B cell (primary cell): Measurements from ENCODE around the gene FGFRL1. TPM values are rescaled to one million over a fixed set of nuclear protein-coding genes. Genes with fewer than 3 reads are reported as not detected.

Experiments used
- ATAC-seq: fragments of 200-7000 bp; cut with Tn5 transposase; one replicate; pipeline ENCODE4 v1.10.0; 2021; ENCODE audit warnings: low read depth, mild to moderate bottlenecking, moderate number of reproducible peaks, moderate library complexity
- CTCF ChIA-PET: fragments of 350-600 bp; sonication (Branson Sonifier 250); formaldehyde crosslinking; loops from one replicate; lab custom pipeline; 2021; ENCODE audit warnings: antibody characterized with exemption, inconsistent platforms; lab: Charles Lee
- POLR2A ChIA-PET: fragments of 350-600 bp; sonication (Branson Sonifier 250); formaldehyde crosslinking; loops from one replicate; lab custom pipeline; 2021; ENCODE audit warnings: antibody characterized with exemption; lab: Charles Lee
- DNase-seq: peaks from one replicate; pipeline ENCODE4 v3.0.0; 2013
- H2AFZ ChIP-seq: 2 replicates; pipeline ENCODE4 v1.6.1; 2012; ENCODE audit warnings: mild to moderate bottlenecking, low read depth, low read length; ENCODE audit not compliant: insufficient read depth, poor library complexity, severe bottlenecking
- H3K27ac ChIP-seq, 2 donors: 1 replicate in 1 of 2; 2 replicates in 1 of 2; pipeline ENCODE4 v1.5.1; 2012 to 2013; ENCODE audit warnings: low read length in 2 of 2, mild to moderate bottlenecking in 2 of 2, moderate library complexity in 1 of 2
- H3K27me3 ChIP-seq, 4 experiments: fragments of 200-600 bp in 1 of 4; sonication (generic) in 1 of 4; replicated peaks in 1 of 4; 1 replicate in 2 of 4; 2 replicates in 2 of 4; pipeline versions ENCODE4 v1.6.1 to v1.7.0; 2013 to 2016; ENCODE audit warnings: low read length in 3 of 4, mild to moderate bottlenecking in 2 of 4, mixed read lengths in 1 of 4, moderate library complexity in 1 of 4; ENCODE audit not compliant: insufficient read depth in 4 of 4, control insufficient read depth in 3 of 4; ENCODE audit errors: control extremely low read depth in 1 of 4
- H3K36me3 ChIP-seq, 2 experiments: replicated peaks in 1 of 2; 1 replicate in 1 of 2; 2 replicates in 1 of 2; pipeline versions ENCODE4 v1.6.1 to v1.7.1; 2013; ENCODE audit warnings: low read length in 1 of 2; ENCODE audit not compliant: insufficient read depth in 2 of 2, control insufficient read depth in 1 of 2; ENCODE audit errors: control extremely low read depth in 1 of 2, extremely low read depth in 1 of 2
- H3K4me1 ChIP-seq, 2 donors: fragments of 200-600 bp in 1 of 2; sonication (generic) in 1 of 2; 1 replicate in 1 of 2; 2 replicates in 1 of 2; pipeline versions ENCODE4 v1.5.1 to v1.6.1; 2013 to 2017; ENCODE audit warnings: low read length in 2 of 2; ENCODE audit not compliant: control insufficient read depth in 2 of 2, insufficient read depth in 2 of 2
- H3K4me2 ChIP-seq: replicated peaks from 2 replicates; pipeline ENCODE3; 2012; ENCODE audit warnings: mild to moderate bottlenecking, low read depth, low read length; ENCODE audit not compliant: poor library complexity, severe bottlenecking
- H3K4me3 ChIP-seq, 5 experiments: fragments of 200-600 bp in 1 of 5; sonication (generic) in 1 of 5; 1 replicate in 3 of 5; 2 replicates in 2 of 5; pipeline versions ENCODE4 v1.5.1 to v1.7.0; 2011 to 2016; ENCODE audit warnings: low read length in 4 of 5, mild to moderate bottlenecking in 4 of 5, low read depth in 2 of 5, control low read depth in 1 of 5, moderate library complexity in 1 of 5; ENCODE audit not compliant: insufficient read depth in 1 of 5; ENCODE audit errors: control extremely low read depth in 1 of 5, extremely low read depth in 1 of 5
- H3K79me2 ChIP-seq: fragments of 200-600 bp; sonication (generic); one replicate; pipeline ENCODE4 v1.6.0; 2016; ENCODE audit warnings: low read length; ENCODE audit not compliant: control insufficient read depth, insufficient read depth
- H3K9ac ChIP-seq: fragments of 200-600 bp; sonication (generic); 2 replicates; pipeline ENCODE4 v1.6.1; 2017; ENCODE audit warnings: mild to moderate bottlenecking, low read length, moderate library complexity
- H3K9me3 ChIP-seq, 3 donors: one replicate each; pipeline versions ENCODE4 v1.6.1 to v1.7.1; 2013; ENCODE audit warnings: low read length in 2 of 3; ENCODE audit not compliant: control insufficient read depth in 2 of 3, insufficient read depth in 1 of 3; ENCODE audit errors: control extremely low read depth in 1 of 3
- H4K20me1 ChIP-seq: 2 replicates; pipeline ENCODE4 v1.6.0; 2012; ENCODE audit warnings: mild to moderate bottlenecking, low read length; ENCODE audit not compliant: insufficient read depth, control insufficient read depth, poor library complexity, severe bottlenecking
- H3K27ac Mint-ChIP-seq: one replicate; pipeline ENCODE4 v1.8.0; 2021; ENCODE audit warnings: mixed read lengths
- H3K27me3 Mint-ChIP-seq: one replicate; pipeline ENCODE4 v1.8.0; 2021; ENCODE audit warnings: mixed read lengths
- H3K4me1 Mint-ChIP-seq: one replicate; pipeline ENCODE4 v1.8.0; 2021; ENCODE audit warnings: mixed read lengths
- H3K4me3 Mint-ChIP-seq: one replicate; pipeline ENCODE4 v1.8.0; 2021; ENCODE audit warnings: mixed read lengths
- H3K9me3 Mint-ChIP-seq: one replicate; pipeline ENCODE4 v1.8.0; 2022; ENCODE audit warnings: mixed read lengths; ENCODE audit not compliant: insufficient read depth
- EZH2 ChIP-seq: IDR thresholded peaks from 2 replicates; pipeline ENCODE4 v1.6.1; 2012; ENCODE audit warnings: borderline replicate concordance, low read depth, mild to moderate bottlenecking, moderate library complexity, low read length; ENCODE audit not compliant: insufficient read depth, poor library complexity, severe bottlenecking
- WGBS: methylation state at CpG from one replicate; pipeline ENCODE4 v1.1.5; 2013; ENCODE audit warnings: missing lambda C conversion rate; ENCODE audit not compliant: insufficient coverage; 5-methylcytosine and 5-hydroxymethylcytosine counted together
- intact Hi-C: fragments of 100-400 bp; cut with micrococcal nuclease; formaldehyde crosslinking; loops from one replicate; pipeline ENCODE4 v1.10.0; 2022
- polyA plus RNA-seq: library from polyadenylated mRNA; depleted of rRNA; stranded (reverse); fragments of >200 nt; gene quantifications from 2 replicates; pipeline ENCODE4 v1.2.3, GENCODE V29; 2012
- total RNA-seq, 2 donors: library from RNA; stranded (reverse); fragments of 120-200 nt in 1 of 2; gene quantifications; 1 replicate in 1 of 2; 2 replicates in 1 of 2; pipeline versions ENCODE4 v1.2.3 to v1.2.4, GENCODE V29; 2013 to 2022
- TF ChIP-seq, protein P1 (sequence below): fragments of 200-600 bp; IDR thresholded peaks from one replicate; pipeline ENCODE4 v1.8.0; 2022; ENCODE audit warnings: antibody characterized with exemption, mild to moderate bottlenecking

Gene FGFRL1
- total and polyA plus RNA-seq, 2 donors (not counting 1 experiment from before 2014, with no cell fraction given) = 24.1 to 28.9 TPM

DNA sequence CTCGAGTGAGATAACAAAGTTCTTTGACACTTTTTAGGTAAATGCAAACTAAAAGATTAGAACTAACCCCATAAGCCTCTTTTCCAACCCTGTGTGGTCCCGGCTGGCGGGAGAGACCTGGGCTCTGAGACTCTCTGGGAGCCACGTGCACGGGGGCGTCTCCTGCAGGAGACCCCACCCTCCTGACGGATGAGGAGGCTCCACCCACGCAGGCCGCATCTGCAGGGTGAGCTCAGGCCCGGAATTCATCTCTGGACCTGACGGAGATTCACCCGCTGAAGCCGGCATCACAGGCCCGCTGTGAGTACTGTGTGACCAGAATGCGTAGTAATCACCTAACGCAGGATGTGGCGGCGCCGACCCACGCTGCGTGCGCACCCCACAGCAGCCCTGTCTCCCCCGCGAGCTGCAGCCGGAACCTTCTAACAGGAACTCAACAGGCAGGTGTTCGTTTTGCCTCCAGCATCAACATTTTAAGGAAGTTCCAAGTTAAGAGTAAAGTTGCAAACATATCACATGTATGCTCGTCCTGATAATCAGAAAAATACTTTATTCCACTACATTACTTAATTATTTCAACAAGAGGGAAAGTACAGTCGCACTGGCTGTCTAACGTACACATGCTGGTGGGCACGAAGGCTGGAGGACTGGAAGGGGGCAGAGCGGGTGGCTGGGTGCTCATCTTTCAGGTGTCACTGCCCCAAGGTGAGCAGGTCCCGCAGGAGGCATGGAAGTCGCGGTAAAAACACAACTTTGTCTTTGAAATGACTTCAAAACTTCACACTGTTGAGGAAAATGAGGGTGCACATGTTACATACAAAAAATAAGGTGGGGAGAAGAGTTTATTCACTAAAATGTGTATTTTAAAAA, 44.5 kb downstream of the FGFRL1 start:
- 8% methylated on average over 28 of the region's 34 CpGs for WGBS
- peak overlapping the region; percentile 85 for H3K4me2 ChIP-seq
- POLR2A ChIA-PET = interaction anchor here (0.5 to 1.1 kb wide), 2 partner anchors 258 to 382 kb away, joined by 3 read pairs; partner anchors contain the start of genes ATP5ME and MYL5

More for the DNA sequence above, 44.5 kb downstream of the FGFRL1 start:
- CTCF ChIA-PET = interaction anchor here (1.0 to 1.2 kb wide), 2 partner anchors 235 to 313 kb away, joined by 3 to 4 read pairs; no protein-coding TSS in a partner anchor
- peak; percentile 95 for DNase-seq
- Histone ChIP-seq H3K4me3 (peak overlapping the region; percentile 36 to 66 (median 51)), H3K27ac (peak overlapping the region; percentile 73 to 76), H2AFZ (peak overlapping the region; percentile 79), H3K4me1 (peaks cover 11 to 17% of the 10 kb centered on the region in 2 donors), H3K36me3 (no peaks in the 10 kb centered on the region), H3K9ac (peak overlapping the region; percentile 65), H3K27me3 (peaks cover 0 to 19% (median 3%) of the 10 kb centered on the region in 4 experiments), H3K79me2 (no peaks in the 10 kb centered on the region), H4K20me1 (no peaks in the 10 kb centered on the region), H3K9me3 (peaks cover 0 to 17% (median 0%) of the 10 kb centered on the region in 3 donors)
- Mint-ChIP-seq H3K9me3 (no peaks in the 10 kb centered on the region), H3K4me3 (peak overlapping the region; percentile 70), H3K27ac (peak overlapping the region; percentile 84), H3K27me3 (peaks cover 10% of the 10 kb centered on the region), H3K4me1 (peaks cover 10% of the 10 kb centered on the region)
- intact Hi-C loops = loop anchor here (1.0 to 2.0 kb wide), 4 partner anchors 17 to 291 kb away; partner anchors contain the start of gene UVSSA
- peak; percentile 97 for ATAC-seq
- TF ChIP-seq, protein P1, sequence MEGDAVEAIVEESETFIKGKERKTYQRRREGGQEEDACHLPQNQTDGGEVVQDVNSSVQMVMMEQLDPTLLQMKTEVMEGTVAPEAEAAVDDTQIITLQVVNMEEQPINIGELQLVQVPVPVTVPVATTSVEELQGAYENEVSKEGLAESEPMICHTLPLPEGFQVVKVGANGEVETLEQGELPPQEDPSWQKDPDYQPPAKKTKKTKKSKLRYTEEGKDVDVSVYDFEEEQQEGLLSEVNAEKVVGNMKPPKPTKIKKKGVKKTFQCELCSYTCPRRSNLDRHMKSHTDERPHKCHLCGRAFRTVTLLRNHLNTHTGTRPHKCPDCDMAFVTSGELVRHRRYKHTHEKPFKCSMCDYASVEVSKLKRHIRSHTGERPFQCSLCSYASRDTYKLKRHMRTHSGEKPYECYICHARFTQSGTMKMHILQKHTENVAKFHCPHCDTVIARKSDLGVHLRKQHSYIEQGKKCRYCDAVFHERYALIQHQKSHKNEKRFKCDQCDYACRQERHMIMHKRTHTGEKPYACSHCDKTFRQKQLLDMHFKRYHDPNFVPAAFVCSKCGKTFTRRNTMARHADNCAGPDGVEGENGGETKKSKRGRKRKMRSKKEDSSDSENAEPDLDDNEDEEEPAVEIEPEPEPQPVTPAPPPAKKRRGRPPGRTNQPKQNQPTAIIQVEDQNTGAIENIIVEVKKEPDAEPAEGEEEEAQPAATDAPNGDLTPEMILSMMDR = no peak
- TF ChIP-seq EZH2 = no peak
